ENCODE measurements around the gene TTC29.

- TF ChIP-seq, protein P1, sequence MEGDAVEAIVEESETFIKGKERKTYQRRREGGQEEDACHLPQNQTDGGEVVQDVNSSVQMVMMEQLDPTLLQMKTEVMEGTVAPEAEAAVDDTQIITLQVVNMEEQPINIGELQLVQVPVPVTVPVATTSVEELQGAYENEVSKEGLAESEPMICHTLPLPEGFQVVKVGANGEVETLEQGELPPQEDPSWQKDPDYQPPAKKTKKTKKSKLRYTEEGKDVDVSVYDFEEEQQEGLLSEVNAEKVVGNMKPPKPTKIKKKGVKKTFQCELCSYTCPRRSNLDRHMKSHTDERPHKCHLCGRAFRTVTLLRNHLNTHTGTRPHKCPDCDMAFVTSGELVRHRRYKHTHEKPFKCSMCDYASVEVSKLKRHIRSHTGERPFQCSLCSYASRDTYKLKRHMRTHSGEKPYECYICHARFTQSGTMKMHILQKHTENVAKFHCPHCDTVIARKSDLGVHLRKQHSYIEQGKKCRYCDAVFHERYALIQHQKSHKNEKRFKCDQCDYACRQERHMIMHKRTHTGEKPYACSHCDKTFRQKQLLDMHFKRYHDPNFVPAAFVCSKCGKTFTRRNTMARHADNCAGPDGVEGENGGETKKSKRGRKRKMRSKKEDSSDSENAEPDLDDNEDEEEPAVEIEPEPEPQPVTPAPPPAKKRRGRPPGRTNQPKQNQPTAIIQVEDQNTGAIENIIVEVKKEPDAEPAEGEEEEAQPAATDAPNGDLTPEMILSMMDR (IDR thresholded peaks at IDR 0.05): no peak
- TF ChIP-seq POLR2A (IDR thresholded peaks at IDR 0.05): no peak
Observed at GRCh38 chr4:146787731-146788130, 157.9 kb downstream of the TTC29 start.

Measured in vagina (tissue), 2 donors.